Measurements from ENCODE around the gene AP2A2.

- TF ChIP-seq CTCF (IDR thresholded peaks at IDR 0.05 in 2 of 3, conservative IDR thresholded peaks at IDR 0.05 in 1 of 3; ENCODE audit: borderline replicate concordance in 1 of 3, insufficient read depth in 1 of 3, low read depth in 2 of 3, low read length in 2 of 3) (no peak), YY1 (IDR thresholded peaks at IDR 0.05; ENCODE audit: extremely low read depth, insufficient replicate concordance, low read depth, low read length) (no peak), SRF (IDR thresholded peaks at IDR 0.05; ENCODE audit: low read depth) (no peak), EZH2phosphoT487 (IDR thresholded peaks at IDR 0.05; ENCODE audit: borderline replicate concordance) (no peak), EGR1 (IDR thresholded peaks at IDR 0.05; ENCODE audit: low read depth) (no peak), CBX3 (IDR thresholded peaks at IDR 0.05; ENCODE audit: low read depth) (no peak), POLR2AphosphoS5 (IDR thresholded peaks at IDR 0.05; ENCODE audit: low read depth, low read length) (no peak), JUND (IDR thresholded peaks at IDR 0.05) (no peak), ELF1 (IDR thresholded peaks at IDR 0.05; ENCODE audit: borderline replicate concordance, low read depth) (no peak), SIN3A (IDR thresholded peaks at IDR 0.05; ENCODE audit: low read depth) (no peak)
These were observed 118.5 kb downstream of the AP2A2 start for GRCh38 chr11:1044160-1044559.
